Measurements from ENCODE around the gene CCDC86.

DNA sequence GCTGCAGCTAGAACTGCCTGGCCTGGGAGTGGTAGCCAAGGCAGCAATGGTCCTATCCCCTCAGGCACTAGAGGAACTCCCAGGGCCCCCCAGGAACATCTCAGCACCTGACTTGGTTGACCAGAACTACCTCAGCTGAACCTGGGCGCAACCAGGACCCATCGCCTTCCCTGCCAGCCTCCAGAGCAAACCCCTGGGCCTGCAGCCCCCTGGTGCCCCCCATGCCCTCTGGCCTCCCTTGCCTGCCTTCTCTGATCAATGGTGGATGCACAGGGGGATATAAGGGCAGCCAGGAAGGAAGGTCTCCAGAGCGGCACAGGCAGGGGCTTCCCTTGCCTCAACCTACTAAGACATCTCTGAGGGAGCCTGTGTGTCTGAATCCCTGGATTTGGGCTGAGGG is 43.3 kb upstream of the CCDC86 start:
- TF ChIP-seq, protein P1, sequence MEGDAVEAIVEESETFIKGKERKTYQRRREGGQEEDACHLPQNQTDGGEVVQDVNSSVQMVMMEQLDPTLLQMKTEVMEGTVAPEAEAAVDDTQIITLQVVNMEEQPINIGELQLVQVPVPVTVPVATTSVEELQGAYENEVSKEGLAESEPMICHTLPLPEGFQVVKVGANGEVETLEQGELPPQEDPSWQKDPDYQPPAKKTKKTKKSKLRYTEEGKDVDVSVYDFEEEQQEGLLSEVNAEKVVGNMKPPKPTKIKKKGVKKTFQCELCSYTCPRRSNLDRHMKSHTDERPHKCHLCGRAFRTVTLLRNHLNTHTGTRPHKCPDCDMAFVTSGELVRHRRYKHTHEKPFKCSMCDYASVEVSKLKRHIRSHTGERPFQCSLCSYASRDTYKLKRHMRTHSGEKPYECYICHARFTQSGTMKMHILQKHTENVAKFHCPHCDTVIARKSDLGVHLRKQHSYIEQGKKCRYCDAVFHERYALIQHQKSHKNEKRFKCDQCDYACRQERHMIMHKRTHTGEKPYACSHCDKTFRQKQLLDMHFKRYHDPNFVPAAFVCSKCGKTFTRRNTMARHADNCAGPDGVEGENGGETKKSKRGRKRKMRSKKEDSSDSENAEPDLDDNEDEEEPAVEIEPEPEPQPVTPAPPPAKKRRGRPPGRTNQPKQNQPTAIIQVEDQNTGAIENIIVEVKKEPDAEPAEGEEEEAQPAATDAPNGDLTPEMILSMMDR (IDR thresholded peaks at IDR 0.05): no peak
- no peak for TF ChIP-seq GATA2 (CRISPR knock-in tag; IDR thresholded peaks at IDR 0.05)
- TF ChIP-seq, protein P2, sequence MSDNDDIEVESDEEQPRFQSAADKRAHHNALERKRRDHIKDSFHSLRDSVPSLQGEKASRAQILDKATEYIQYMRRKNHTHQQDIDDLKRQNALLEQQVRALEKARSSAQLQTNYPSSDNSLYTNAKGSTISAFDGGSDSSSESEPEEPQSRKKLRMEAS (IDR thresholded peaks at IDR 0.05; ENCODE audit: low read depth): no peak
- TF ChIP-seq RAD21 (IDR thresholded peaks at IDR 0.05; ENCODE audit: low read length): no peak
- TF ChIP-seq TCF12 (IDR thresholded peaks at IDR 0.05): no peak
- TF ChIP-seq, protein P3, sequence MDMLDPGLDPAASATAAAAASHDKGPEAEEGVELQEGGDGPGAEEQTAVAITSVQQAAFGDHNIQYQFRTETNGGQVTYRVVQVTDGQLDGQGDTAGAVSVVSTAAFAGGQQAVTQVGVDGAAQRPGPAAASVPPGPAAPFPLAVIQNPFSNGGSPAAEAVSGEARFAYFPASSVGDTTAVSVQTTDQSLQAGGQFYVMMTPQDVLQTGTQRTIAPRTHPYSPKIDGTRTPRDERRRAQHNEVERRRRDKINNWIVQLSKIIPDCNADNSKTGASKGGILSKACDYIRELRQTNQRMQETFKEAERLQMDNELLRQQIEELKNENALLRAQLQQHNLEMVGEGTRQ (IDR thresholded peaks at IDR 0.05; ENCODE audit: borderline replicate concordance, low read depth, low read length): no peak
- no peak for TF ChIP-seq YY1 (IDR thresholded peaks at IDR 0.05; ENCODE audit: low read depth)
- TF ChIP-seq FOXM1 (IDR thresholded peaks at IDR 0.05; ENCODE audit: low read depth): no peak
- TF ChIP-seq EP300 (IDR thresholded peaks at IDR 0.05; ENCODE audit: borderline replicate concordance in 1 of 2, low read depth in 1 of 2, low read length in 1 of 2): no peak
- no peak for TF ChIP-seq NRF1 (IDR thresholded peaks at IDR 0.05; ENCODE audit: low read depth, low read length)
- TF ChIP-seq SIN3A (IDR thresholded peaks at IDR 0.05; ENCODE audit: borderline replicate concordance, low read depth, low read length): no peak
- no peak for TF ChIP-seq POLR2AphosphoS5 (IDR thresholded peaks at IDR 0.05; ENCODE audit: low read depth, low read length)
- no peak for TF ChIP-seq RXRA (IDR thresholded peaks at IDR 0.05; ENCODE audit: borderline replicate concordance, low read depth)

All from SK-N-SH (cell line).